Measurements from ENCODE around the gene CDH16.
"Not testable (repeated sequence)": the region's sequence is repeated elsewhere in the genome, so short reads cannot be mapped to it uniquely, and the experiment has no call there.

Gene CDH16

DNA sequence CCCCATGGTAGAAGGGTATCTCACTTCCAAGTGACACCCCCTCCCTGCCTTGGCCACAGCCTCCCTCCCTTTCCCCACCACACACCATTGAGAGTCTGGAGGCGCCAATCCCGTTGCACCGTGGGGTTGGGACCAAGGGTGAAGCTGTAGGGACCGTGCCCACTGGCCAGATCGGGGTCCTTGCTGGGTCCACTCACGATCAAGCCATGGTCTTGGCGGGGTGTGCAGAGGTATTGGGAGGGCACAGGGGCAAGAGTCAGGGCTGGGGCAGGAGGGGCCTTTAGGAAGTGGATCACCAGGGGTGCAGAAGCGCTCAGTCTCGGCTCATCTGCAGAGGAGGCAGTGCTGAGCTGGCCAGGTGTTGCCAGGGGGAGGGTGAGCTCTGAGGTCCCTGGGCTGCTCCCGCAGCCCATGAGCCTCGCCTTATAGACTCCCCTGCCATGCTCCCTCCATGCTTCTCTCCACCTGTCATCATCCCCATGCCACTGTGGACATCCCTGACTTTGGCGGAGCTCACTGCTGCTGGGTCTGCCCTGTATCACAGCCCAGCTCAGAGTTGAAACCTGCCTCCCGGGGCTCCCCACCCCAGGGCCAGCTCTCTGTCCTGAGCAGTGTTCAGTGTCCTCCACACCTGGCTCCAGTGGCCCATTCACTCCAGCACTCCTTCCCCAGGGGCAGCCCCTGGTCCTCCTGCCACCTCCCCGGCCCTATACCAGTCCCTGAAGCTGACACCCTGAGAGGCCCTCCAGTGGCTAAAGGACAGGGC lies 8.3 kb downstream of the CDH16 start:
- no peak for DNase-seq (ENCODE audit: low spot score)

DNA sequence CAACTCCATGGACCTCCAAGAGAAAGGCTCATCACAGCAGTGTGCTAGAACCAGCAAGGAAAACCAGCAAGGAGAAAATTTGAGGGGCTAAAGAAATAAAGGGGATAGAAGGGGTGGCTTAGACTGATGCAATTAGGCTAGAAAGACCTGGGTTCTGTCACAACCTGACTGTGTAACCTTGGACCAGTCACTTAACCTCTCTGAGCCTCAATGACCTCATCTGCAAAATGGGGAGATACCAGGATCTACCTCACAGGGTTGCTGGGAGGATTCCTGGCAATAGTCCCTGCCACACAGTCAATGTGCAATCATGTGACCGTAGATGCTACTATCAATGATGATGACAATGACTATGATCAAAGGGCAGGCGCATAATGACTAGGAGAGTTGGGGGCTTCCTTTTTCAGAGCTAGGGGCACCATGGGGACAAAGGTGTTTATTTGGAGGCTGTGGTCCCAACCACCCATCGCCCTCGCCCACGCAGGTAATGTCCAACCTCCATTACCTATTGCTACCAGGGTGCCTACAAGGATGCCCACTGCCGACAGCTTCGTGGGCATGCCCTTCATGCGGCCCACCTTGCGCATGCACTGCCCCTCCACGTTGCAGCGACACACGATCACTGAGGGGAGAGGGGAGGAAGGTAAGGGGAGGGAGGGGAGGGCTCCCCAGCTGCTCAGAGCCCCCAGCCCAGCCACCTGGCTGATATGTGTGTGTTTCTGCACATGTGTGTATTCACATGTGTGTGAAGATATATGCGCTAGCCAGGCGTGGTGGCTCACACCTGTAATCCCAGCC lies 9.7 kb downstream of the CDH16 start:
- DNase-seq (ENCODE audit: low spot score), result no peak

GRCh38 chr16:66908116-66908515 lies 10.6 kb downstream of the CDH16 start:
- no peak for DNase-seq (ENCODE audit: low spot score)

GRCh38 chr16:66906916-66907836 lies 11.5 kb downstream of the CDH16 start:
- DNase-seq (ENCODE audit: low spot score), result peak; percentile 1

GRCh38 chr16:66905633-66906539 lies 12.8 kb downstream of the CDH16 start:
- DNase-seq (ENCODE audit: low spot score), result peak; percentile 11

- DNase-seq (ENCODE audit: low spot score), result peak; percentile 86
Measured at GRCh38 chr16:66904846-66905632, 13.6 kb downstream of the CDH16 start.

DNA sequence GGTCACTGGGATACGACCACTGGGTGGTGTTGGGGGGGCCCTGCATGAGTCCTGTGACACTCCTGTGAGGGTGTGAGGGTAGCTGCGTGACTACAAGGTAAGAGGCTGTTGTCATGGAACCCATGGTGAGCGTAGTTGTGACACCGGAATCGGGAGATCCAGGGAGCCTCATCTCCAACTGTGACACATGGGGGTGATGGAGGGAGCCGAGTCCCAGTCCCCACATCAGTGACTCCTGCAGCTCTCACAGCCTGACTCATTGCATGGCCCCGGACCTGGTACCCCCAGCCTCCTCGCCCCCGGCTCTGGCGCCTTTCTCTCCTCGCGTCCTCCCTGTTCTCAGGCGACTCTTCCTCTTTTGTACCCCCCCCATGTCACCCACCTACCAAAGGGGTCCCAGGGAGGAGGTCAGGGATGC lies 14.2 kb downstream of the CDH16 start:
- no peak for DNase-seq (ENCODE audit: low spot score)

DNA sequence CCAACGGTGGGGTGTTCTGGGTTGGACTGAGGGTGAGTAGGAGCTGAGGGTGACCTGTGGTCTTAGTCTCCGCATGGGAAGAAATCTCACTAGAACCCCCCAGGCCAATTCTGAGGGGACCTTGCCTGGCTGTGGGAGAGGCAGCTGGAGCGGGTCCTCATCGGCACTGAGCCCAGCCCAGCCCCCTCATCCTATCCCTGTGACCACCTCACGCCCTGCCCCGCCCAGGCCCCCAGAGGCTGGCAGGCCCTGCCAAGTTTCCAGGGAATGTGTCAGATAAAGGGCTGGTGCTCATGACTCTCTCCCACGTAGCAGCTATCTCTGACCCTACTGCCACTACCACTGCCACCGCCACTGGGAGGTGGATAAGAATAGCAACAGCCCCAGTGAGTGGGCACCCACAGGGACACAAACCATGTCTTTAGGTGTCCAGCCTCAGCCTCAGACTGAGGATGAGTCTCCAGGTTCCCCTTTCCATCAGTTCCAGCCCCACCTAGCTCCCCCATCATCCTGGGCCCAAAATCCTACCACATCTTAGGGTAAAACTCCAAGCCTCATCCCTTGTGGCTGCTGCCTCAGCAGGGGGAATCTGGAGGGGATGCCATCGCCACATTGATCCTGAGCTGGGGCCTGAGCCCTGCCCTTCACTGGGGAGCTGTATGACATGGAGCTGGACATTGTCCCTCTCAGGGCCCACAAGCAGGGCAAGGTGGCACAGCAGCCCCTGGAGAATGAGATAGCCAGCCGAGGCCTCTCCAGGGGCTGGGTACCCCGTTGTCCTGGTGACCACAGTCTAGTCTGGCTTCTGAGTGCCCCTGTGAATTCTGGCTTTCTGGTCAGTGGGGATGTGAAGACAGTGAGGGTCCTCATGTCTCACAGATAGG lies 14.9 kb downstream of the CDH16 start:
- DNase-seq (ENCODE audit: low spot score), result no peak

- DNase-seq (ENCODE audit: low spot score), result no peak
Measured at GRCh38 chr16:66902648-66903543, 15.8 kb downstream of the CDH16 start.

- no peak for DNase-seq (ENCODE audit: low spot score)
Measured at GRCh38 chr16:66901626-66902025, 17.1 kb downstream of the CDH16 start.

GRCh38 chr16:66900721-66901441 lies 17.8 kb downstream of the CDH16 start:
- peak; percentile 24 for DNase-seq (ENCODE audit: low spot score)

GRCh38 chr16:66899945-66900710 lies 18.6 kb downstream of the CDH16 start:
- DNase-seq (ENCODE audit: low spot score), result peak; percentile 82

DNA sequence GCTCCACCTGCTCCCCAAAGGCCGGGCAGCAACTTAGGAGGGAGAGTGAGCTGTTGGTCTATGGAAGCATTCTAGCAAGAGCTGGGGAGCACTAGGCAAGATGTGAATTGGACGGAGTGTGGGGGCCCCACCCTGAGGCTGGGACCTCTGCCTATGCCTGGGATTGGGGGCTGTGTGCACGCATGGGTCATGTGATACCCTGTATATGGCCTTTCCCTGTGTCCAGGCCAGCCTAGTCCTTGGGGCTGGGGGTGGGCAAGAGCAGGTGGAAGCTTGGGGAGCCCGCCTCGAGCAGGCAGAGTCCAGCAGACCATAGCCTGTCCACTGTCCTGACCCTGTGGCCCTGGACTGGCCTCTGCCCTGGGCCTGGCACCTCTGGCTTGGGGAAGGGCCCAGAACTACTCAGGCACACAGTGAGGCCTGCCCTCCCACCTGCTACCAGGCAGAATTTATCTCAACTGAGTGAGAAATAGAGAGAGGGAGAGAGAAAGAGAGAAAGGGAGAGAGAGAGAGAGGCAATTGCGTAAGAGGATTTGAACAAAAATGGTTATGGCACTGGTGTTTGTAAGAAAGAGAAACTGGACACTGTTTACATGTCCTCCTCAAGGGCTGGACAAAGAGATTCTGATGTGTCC lies 19.3 kb downstream of the CDH16 start:
- DNase-seq (ENCODE audit: low spot score), result peak; percentile 41

DNA sequence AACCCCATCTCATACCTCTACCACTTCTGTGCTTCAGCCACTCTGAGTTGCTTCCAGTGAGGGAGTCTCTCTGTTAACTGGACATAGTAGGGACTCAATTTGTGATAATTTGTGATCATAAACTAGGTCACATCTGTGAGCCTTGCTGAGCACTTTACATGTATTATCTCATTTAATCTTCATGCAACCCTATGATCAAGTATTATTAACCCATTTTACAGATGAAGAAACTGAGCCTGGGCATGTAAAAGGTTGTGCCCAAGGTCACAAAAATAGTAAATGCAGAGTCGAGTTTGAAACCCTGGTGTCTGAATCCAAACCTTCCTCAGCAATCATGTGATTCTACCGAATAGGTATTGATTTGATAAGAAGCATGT lies 19.8 kb downstream of the CDH16 start:
- DNase-seq (ENCODE audit: low spot score), result no peak

GRCh38 chr16:66898207-66898606 lies 20.5 kb downstream of the CDH16 start:
- DNase-seq (ENCODE audit: low spot score), result peak; percentile 65

GRCh38 chr16:66896682-66897081 lies 22.0 kb downstream of the CDH16 start:
- DNase-seq (ENCODE audit: low spot score), result not testable (repeated sequence)
